GM12878 (cell line): Measurements from ENCODE around the gene ABR. TPM values are rescaled to one million over a fixed set of nuclear protein-coding genes. Genes with fewer than 3 reads are reported as not detected.

Experiments
- ATAC-seq: fragments of 200-7000 bp; cut with Tn5 transposase; 3 replicates; pipeline ENCODE4 v1.9.1; 2020; ENCODE audit warnings: mild to moderate bottlenecking, moderate library complexity
- BruUV-seq: library from RNA; stranded (reverse); fragments of 400-500 nt; replicated peaks from 2 replicates; lab custom pipeline; 2021; lab: Mats Ljungman, UMichigan
- CTCF ChIA-PET: fragments of 300-600 bp; sonication (Branson Sonifier 250); formaldehyde crosslinking; extraction: SDS; loops from one replicate; lab custom pipeline; 2021; ENCODE audit warnings: inconsistent platforms; lab: Yijun Ruan, JAX
- POLR2A ChIA-PET: fragments of 350-600 bp; formaldehyde crosslinking; extraction: SDS; loops from one replicate; lab custom pipeline; 2021; ENCODE audit warnings: inconsistent platforms; lab: Charles Lee
- RAD21 ChIA-PET: fragments of 300-600 bp; sonication (Branson Sonifier 250); formaldehyde crosslinking; loops from one replicate; lab custom pipeline; 2023; ENCODE audit warnings: antibody characterized with exemption; ENCODE audit not compliant: unreplicated experiment; lab: Charles Lee
- SMC1A ChIA-PET: fragments of 300-600 bp; sonication (Branson Sonifier 250); formaldehyde crosslinking; loops from one replicate; lab custom pipeline; 2023; ENCODE audit not compliant: unreplicated experiment, uncharacterized antibody; lab: Charles Lee
- DNase-seq: peaks from one replicate; pipeline ENCODE4 v3.0.0-alpha.2; 2011; ENCODE audit warnings: low read depth, low spot score
- FAIRE-seq: peaks from 3 replicates; lab custom pipeline; 2011; peaks lifted over from hg19 to GRCh38; lab: Jason Lieb, UNC
- H2AFZ ChIP-seq: 2 replicates; pipeline ENCODE4 v1.6.0; 2011; ENCODE audit warnings: low read depth, low read length, control low read depth; ENCODE audit not compliant: control insufficient read depth
- H3K27ac ChIP-seq: 2 replicates; pipeline ENCODE4 v1.5.1; 2011; ENCODE audit warnings: control low read depth; ENCODE audit not compliant: control insufficient read depth, insufficient read depth
- H3K27me3 ChIP-seq, 2 experiments: replicated peaks in 1 of 2; 2 replicates each; pipeline versions ENCODE4 v1.6.0 to v1.6.1; 2011; ENCODE audit warnings: low read length in 1 of 2; ENCODE audit not compliant: control insufficient read depth in 2 of 2, insufficient read depth in 2 of 2
- H3K36me3 ChIP-seq, 2 experiments: 2 replicates each; pipeline ENCODE4 v1.5.1; 2011; ENCODE audit warnings: low read length in 1 of 2; ENCODE audit not compliant: control insufficient read depth in 2 of 2, insufficient read depth in 2 of 2
- H3K4me1 ChIP-seq: 2 replicates; pipeline ENCODE4 v1.6.1; 2011; ENCODE audit warnings: mild to moderate bottlenecking, low read length, moderate library complexity, mixed read lengths; ENCODE audit not compliant: control insufficient read depth, insufficient read depth
- H3K4me2 ChIP-seq: 2 replicates; pipeline ENCODE4 v1.6.0; 2011; ENCODE audit warnings: control low read depth; ENCODE audit not compliant: control insufficient read depth, insufficient read depth
- H3K4me3 ChIP-seq: fragments of 200-600 bp; sonication (generic); 2 replicates; pipeline ENCODE4 v1.5.1; 2016
- H3K79me2 ChIP-seq: 2 replicates; pipeline ENCODE4 v1.6.0; 2011; ENCODE audit warnings: low read length; ENCODE audit not compliant: control insufficient read depth, insufficient read depth
- H3K9ac ChIP-seq: 2 replicates; pipeline ENCODE4 v1.8.0; 2011; ENCODE audit warnings: low read length, control low read depth, mixed read lengths; ENCODE audit not compliant: control insufficient read depth, insufficient read depth
- H3K9me3 ChIP-seq: replicated peaks from 3 replicates; pipeline ENCODE4 v1.5.1; 2011; ENCODE audit warnings: mild to moderate bottlenecking, low read length; ENCODE audit not compliant: control insufficient read depth, insufficient read depth
- H4K20me1 ChIP-seq: 2 replicates; pipeline ENCODE4 v1.6.0; 2011; ENCODE audit not compliant: control insufficient read depth, insufficient read depth
- E2F4 ChIP-seq: IDR thresholded peaks from 2 replicates; pipeline ENCODE4 v1.6.1; 2012; ENCODE audit warnings: low read depth, low read length, improper control_type of control experiment
- TAF1 ChIP-seq: IDR thresholded peaks from 2 replicates; pipeline ENCODE4 v1.6.1; 2011; ENCODE audit warnings: mild to moderate bottlenecking, low read depth, low read length, borderline replicate concordance
- TCF3 ChIP-seq: IDR thresholded peaks from 2 replicates; pipeline ENCODE4 v1.6.1; 2012; ENCODE audit warnings: low read depth, mild to moderate bottlenecking, low read length, borderline replicate concordance; ENCODE audit not compliant: insufficient read depth
- WGBS: methylation state at CpG from one replicate; pipeline ENCODE4 v1.1.6; 2016; ENCODE audit warnings: low lambda C conversion rate; ENCODE audit not compliant: insufficient replicate concordance, insufficient coverage; ENCODE audit errors: missing lambda C conversion rate; 5-methylcytosine and 5-hydroxymethylcytosine counted together
- in situ Hi-C: fragments of 300-500 bp; cut with MboI; formaldehyde crosslinking; loops from 9 replicates; pipeline ENCODE4 v1.14.3; 2018; ENCODE audit warnings: mixed read lengths
- intact Hi-C: fragments of 100-400 bp; cut with micrococcal nuclease; formaldehyde crosslinking; loops from one replicate; pipeline ENCODE4 v1.14.2; 2022; ENCODE audit not compliant: unreplicated experiment
- polyA plus RNA-seq, 11 experiments: library from polyadenylated mRNA; depleted of rRNA in 4 of 11; unstranded in 6 of 11; stranded (reverse) in 5 of 11; fragments of >200 nt; fragmentation: Nextera tagmentation in 4 of 11; fragmentation: Illumina TruSeq in 1 of 11; extraction: Ambion mirVana in 4 of 11; extraction: Trizol in 1 of 11; gene quantifications; 1 replicate in 1 of 11; 2 replicates in 10 of 11; pipeline versions ENCODE4 v1.2.1 to v1.2.3, GENCODE V29; 2011 to 2016; ENCODE audit warnings: inconsistent platforms in 2 of 11, missing spikeins in 2 of 11, low read depth in 1 of 11
- total RNA-seq, 4 experiments: library from RNA; depleted of rRNA in 3 of 4; stranded (reverse); fragments of >200 nt in 3 of 4; fragmentation: Illumina TruSeq in 1 of 4; extraction: Trizol in 1 of 4; gene quantifications; 2 replicates each; pipeline versions ENCODE4 v1.2.1 to v1.2.3, GENCODE V29; 2013 to 2021

The ABR gene
- total and polyA plus RNA-seq, 10 of the 15 experiments (the other 5 are each of a cell fraction or from before 2014, with no cell fraction given) = 1.4 to 112 (median 30.0) TPM

GRCh38 chr17:1208966-1209365 lies 29.2 kb upstream of the ABR start:
- CTCF ChIA-PET = interaction anchor here (0.7 kb wide), 1 partner anchor 23 kb away, joined by 3 read pairs; no protein-coding TSS in a partner anchor
- peaks cover 31% of the 10 kb centered on the region for H3K4me1 ChIP-seq
- SMC1A ChIA-PET = interaction anchor here (1.6 kb wide), 1 partner anchor 11 kb away, joined by 4 read pairs; no protein-coding TSS in a partner anchor
- FAIRE-seq = no peak
- intact Hi-C loops = no loop called here
- TF ChIP-seq E2F4 (no peak), TCF3 (no peak), TAF1 (no peak)
- H3K79me2 ChIP-seq = peaks cover 33% of the 10 kb centered on the region
- RAD21 ChIA-PET = no interaction called here
- no peaks in the 10 kb centered on the region for H3K27me3 ChIP-seq
- WGBS = 75% methylated on average over 6 of the region's 6 CpGs
- POLR2A ChIA-PET = interaction anchor here (0.7 to 1.0 kb wide), 2 partner anchors 11 to 133 kb away, joined by 3 to 5 read pairs; no protein-coding TSS in a partner anchor
- no peak for ATAC-seq
- H2AFZ ChIP-seq = no peak overlapping the region
- no peak overlapping the region for H3K4me2 ChIP-seq
- in situ Hi-C loops = no loop called here
- no peaks in the 10 kb centered on the region for H4K20me1 ChIP-seq
- no peak overlapping the region for H3K9ac ChIP-seq
- no peak overlapping the region for H3K27ac ChIP-seq
- no peak for DNase-seq
- H3K4me3 ChIP-seq = no peak overlapping the region
- peaks cover 0 to 2% of the 10 kb centered on the region in 2 experiments; a peak in 2 of 4 replicates for H3K36me3 ChIP-seq
- BruUV-seq = no TSS peak
- no peaks in the 10 kb centered on the region; the same call in 2 of the 3 replicates for H3K9me3 ChIP-seq
